ENCODE results near the gene ZNF311.
A peak's percentile ranks its signal among the peaks of the same experiment; 100 is the strongest.

The ZNF311 gene

GRCh38 chr6:29014729-29015608 lies 9.9 kb upstream of the ZNF311 start:
- TF ChIP-seq, protein P1, sequence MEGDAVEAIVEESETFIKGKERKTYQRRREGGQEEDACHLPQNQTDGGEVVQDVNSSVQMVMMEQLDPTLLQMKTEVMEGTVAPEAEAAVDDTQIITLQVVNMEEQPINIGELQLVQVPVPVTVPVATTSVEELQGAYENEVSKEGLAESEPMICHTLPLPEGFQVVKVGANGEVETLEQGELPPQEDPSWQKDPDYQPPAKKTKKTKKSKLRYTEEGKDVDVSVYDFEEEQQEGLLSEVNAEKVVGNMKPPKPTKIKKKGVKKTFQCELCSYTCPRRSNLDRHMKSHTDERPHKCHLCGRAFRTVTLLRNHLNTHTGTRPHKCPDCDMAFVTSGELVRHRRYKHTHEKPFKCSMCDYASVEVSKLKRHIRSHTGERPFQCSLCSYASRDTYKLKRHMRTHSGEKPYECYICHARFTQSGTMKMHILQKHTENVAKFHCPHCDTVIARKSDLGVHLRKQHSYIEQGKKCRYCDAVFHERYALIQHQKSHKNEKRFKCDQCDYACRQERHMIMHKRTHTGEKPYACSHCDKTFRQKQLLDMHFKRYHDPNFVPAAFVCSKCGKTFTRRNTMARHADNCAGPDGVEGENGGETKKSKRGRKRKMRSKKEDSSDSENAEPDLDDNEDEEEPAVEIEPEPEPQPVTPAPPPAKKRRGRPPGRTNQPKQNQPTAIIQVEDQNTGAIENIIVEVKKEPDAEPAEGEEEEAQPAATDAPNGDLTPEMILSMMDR (IDR thresholded peaks at IDR 0.05; ENCODE audit: insufficient read depth, low read length, poor library complexity, severe bottlenecking) = no peak
- Histone ChIP-seq H3K4me3 (replicated peaks; ENCODE audit: low read depth, low read length) (no peak overlapping the region), H3K36me3 (ENCODE audit: control insufficient read depth, insufficient read depth, low read length) (no peaks in the 10 kb centered on the region), H3K27me3 (replicated peaks; ENCODE audit: control insufficient read depth, insufficient read depth, low read length) (no peaks in the 10 kb centered on the region; the same call in none of the 2 replicates)
- DNase-seq (ENCODE audit: extremely low read depth, insufficient read length) = no peak

DNA sequence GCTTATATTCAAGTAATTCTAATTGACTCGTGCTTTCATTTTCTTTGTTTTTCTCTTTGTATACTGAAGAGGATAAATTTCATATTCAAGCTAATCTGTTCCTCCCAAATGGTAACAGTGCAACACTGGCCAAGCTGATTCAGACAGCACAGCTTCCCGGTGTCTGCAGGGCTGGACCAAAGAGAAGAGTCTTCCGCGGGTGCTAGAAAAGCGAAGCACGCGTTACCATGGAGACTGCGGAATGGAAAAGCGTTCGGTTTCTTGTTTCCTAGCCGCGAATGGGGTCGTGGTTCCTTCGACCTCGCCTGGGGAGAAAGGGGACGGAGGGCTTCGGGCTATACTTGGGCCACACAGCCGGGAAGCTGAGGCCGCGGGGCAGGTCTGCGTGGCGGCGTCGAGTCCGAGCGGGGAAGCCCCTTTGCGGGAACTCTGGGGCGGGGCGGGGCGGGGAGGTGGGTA lies 6.2 kb upstream of the ZNF311 start:
- no peak for DNase-seq (ENCODE audit: extremely low read depth, insufficient read length)

DNA sequence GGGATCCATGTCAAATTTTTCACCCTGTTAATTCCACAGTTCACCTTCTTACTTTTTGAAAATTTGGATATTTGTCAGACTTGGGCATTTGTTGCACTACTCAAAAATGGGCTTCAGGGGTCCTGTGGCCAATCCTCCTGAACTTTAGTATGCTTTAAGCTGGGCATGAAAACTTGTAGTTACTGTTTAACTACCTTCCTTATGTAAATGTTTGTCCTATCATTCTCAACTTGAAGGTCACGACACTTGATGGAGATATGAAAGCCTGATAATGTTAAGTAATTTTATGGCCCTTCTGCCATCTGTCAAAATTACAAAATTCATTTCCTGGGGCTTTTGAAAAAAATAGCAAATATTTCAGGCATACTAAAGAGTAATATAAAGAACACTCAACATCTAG lies 4.2 kb upstream of the ZNF311 start:
- TF ChIP-seq, protein P1 (IDR thresholded peaks at IDR 0.05; ENCODE audit: insufficient read depth, low read length, poor library complexity, severe bottlenecking) = no peak

More for the DNA sequence above, 6.2 kb upstream of the ZNF311 start:
- Histone ChIP-seq H3K36me3 (ENCODE audit: control insufficient read depth, insufficient read depth, low read length) (no peaks in the 10 kb centered on the region), H3K4me3 (replicated peaks; ENCODE audit: low read depth, low read length) (peak overlapping the region; percentile 44), H3K27me3 (replicated peaks; ENCODE audit: control insufficient read depth, insufficient read depth, low read length) (no peaks in the 10 kb centered on the region; the same call in none of the 2 replicates)
- TF ChIP-seq, protein P1 (IDR thresholded peaks at IDR 0.05; ENCODE audit: insufficient read depth, low read length, poor library complexity, severe bottlenecking) = no peak

GRCh38 chr6:29008089-29008488 lies 3.0 kb upstream of the ZNF311 start:
- DNase-seq (ENCODE audit: extremely low read depth, insufficient read length) = no peak
- TF ChIP-seq, protein P1 (IDR thresholded peaks at IDR 0.05; ENCODE audit: insufficient read depth, low read length, poor library complexity, severe bottlenecking) = no peak
- H3K27me3 ChIP-seq (replicated peaks; ENCODE audit: control insufficient read depth, insufficient read depth, low read length) = no peaks in the 10 kb centered on the region; the same call in none of the 2 replicates
- no peaks in the 10 kb centered on the region for H3K36me3 ChIP-seq (ENCODE audit: control insufficient read depth, insufficient read depth, low read length)
- H3K4me3 ChIP-seq (replicated peaks; ENCODE audit: low read depth, low read length) = no peak overlapping the region

More for the DNA sequence above, 4.2 kb upstream of the ZNF311 start:
- Histone ChIP-seq H3K27me3 (replicated peaks; ENCODE audit: control insufficient read depth, insufficient read depth, low read length) (no peaks in the 10 kb centered on the region; the same call in none of the 2 replicates), H3K36me3 (ENCODE audit: control insufficient read depth, insufficient read depth, low read length) (no peaks in the 10 kb centered on the region), H3K4me3 (replicated peaks; ENCODE audit: low read depth, low read length) (no peak overlapping the region)
- DNase-seq (ENCODE audit: extremely low read depth, insufficient read length) = no peak

DNA sequence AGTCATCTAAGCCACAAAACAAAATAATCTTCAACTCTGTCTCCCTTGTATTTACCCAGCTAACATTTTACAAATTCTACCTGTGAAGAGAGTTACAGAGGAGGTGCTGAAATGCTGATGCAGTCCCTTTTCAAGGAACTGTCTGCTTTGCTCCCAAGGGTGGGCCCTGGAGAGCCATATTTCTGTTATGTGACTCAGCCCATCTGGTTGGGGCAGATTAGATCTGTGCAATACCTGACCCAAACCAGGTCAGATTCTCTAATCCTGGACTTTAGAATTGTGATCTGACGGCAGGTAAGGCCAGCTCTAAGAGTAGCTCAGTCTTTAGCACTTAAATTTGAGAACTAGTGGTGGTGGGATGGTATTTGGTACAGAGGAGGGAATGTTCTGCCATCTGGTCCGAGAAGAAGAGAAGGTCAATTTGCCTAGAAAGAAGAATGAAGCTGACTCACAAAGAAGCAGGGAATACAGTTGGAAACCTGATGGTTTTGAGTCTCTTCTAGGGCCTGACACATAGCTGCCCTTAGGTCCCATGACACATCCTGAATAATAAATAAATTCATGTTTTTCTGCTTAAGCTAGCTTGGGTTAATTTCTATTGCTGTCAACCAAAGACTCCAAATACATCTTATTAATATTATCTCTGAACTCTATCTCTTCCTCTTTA lies 8.1 kb downstream of the ZNF311 start:
- H3K36me3 ChIP-seq (ENCODE audit: control insufficient read depth, insufficient read depth, low read length) = no peaks in the 10 kb centered on the region
- no peaks in the 10 kb centered on the region for H3K27me3 ChIP-seq (replicated peaks; ENCODE audit: control insufficient read depth, insufficient read depth, low read length)
- TF ChIP-seq, protein P1 (IDR thresholded peaks at IDR 0.05; ENCODE audit: insufficient read depth, low read length, poor library complexity, severe bottlenecking) = no peak
- H3K4me3 ChIP-seq (replicated peaks; ENCODE audit: low read depth, low read length) = no peak overlapping the region
- DNase-seq (ENCODE audit: extremely low read depth, insufficient read length) = no peak
